GM10266 (cell line): ENCODE data around the gene SENP8.
"Not testable (repeated sequence)": the region's sequence is repeated elsewhere in the genome, so short reads cannot be mapped to it uniquely, and the experiment has no call there.

ENCODE experiments used
- DNase-seq: peaks from one replicate; pipeline ENCODE4 v3.0.0; 2012; ENCODE audit errors: extremely low spot score
- TF ChIP-seq, protein P1 (sequence below): IDR thresholded peaks from 2 replicates; pipeline ENCODE4 v1.5.1; 2012; ENCODE audit warnings: mild to moderate bottlenecking, low read depth; ENCODE audit not compliant: control insufficient read depth, insufficient read depth; ENCODE audit errors: missing control alignments

Gene SENP8

DNA sequence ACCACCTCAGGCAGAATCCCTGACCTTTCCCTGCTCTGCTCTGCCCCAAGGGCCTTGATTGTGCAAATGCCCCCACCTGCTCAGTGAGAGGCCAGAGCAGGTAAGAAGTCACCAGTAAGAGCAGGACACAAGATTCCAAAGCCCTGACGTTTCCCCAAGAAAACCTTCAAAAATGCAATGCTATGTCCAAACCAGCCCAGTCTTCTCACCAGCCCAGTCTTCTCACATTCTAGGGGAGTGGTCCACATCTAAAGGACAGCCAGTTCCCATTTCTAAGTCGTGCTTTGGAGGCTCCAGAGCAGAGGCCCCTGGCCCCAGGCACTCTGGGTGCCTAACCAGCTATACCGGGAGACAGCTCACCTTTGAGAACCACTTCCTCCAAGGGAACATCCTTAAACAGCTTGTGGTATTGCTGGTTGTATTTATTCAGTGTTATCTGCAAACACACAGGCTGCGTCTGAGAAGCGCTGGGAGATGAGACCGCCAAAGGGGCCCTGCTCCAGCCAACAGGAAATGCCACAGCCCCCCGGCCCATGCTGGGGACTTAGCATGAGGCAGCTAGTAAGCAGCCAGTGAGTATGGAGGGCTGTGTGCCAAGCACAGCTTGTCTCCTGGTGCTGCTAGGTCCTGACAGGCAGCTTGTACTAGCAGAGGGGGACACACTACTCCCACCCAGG lies 50.1 kb downstream of the SENP8 start:
- TF ChIP-seq, protein P1, sequence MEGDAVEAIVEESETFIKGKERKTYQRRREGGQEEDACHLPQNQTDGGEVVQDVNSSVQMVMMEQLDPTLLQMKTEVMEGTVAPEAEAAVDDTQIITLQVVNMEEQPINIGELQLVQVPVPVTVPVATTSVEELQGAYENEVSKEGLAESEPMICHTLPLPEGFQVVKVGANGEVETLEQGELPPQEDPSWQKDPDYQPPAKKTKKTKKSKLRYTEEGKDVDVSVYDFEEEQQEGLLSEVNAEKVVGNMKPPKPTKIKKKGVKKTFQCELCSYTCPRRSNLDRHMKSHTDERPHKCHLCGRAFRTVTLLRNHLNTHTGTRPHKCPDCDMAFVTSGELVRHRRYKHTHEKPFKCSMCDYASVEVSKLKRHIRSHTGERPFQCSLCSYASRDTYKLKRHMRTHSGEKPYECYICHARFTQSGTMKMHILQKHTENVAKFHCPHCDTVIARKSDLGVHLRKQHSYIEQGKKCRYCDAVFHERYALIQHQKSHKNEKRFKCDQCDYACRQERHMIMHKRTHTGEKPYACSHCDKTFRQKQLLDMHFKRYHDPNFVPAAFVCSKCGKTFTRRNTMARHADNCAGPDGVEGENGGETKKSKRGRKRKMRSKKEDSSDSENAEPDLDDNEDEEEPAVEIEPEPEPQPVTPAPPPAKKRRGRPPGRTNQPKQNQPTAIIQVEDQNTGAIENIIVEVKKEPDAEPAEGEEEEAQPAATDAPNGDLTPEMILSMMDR, result no peak

GRCh38 chr15:72168808-72169190 lies 50.6 kb downstream of the SENP8 start:
- no peak for DNase-seq
- TF ChIP-seq, protein P1, result no peak

More for the DNA sequence above, 50.1 kb downstream of the SENP8 start:
- DNase-seq, result no peak

DNA sequence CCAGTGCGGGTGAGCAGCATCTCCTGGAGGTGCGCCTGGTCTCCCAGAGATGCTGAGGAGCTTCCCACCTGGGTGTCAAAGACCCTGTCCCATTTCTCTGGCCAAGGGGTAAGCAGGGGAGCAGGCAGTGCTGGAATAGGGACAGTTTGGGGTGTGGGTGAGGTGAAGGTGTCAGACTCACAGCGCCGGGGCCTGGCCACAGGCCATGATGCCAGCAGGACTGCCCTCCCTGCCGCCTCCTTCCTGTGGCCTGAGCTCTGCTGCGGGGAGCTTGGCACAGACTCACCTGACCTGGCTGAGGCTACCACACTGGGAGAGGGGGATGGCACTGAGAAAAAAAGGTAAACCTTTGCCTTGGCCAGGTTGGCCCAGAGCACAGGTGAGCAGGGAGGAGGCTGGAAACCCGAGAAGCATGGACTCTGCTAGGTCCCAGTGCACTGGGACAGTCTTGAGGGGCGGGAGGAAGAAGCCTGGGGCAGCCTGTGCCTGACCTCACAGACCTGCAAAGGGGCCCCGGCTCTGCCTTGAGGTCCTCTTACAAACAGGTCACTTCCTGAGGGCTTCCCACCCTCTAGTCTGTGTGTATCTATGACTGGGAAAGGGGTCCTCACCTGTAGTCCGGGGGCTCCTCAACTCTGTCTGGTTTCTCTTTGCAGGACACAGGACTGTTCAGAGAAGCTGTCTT lies 51.2 kb downstream of the SENP8 start:
- TF ChIP-seq, protein P1, result no peak
- DNase-seq, result no peak

GRCh38 chr15:72169921-72170611 lies 51.9 kb downstream of the SENP8 start:
- DNase-seq, result no peak
- TF ChIP-seq, protein P1, result no peak

DNA sequence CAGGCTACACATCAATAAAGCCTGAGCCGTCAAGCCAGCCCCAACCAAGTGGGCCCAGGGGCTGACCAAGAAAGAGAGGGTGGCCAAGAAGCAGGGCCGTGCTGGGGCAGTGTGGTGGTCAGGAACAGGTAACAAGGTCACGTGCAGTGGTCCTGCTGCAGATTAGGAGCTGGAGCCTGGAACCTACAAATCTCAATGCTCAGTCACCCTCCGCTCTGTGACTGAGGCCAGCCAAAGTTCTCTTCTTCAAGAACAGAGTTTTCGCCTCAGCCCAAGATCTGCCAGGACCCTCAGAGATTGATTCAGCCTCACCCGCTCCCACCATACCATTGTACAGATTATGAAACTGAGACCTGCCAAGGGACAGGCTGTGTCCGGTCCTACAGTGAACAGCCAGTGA lies 52.5 kb downstream of the SENP8 start:
- no peak for DNase-seq
- TF ChIP-seq, protein P1, result no peak

GRCh38 chr15:72171978-72172377 lies 53.8 kb downstream of the SENP8 start:
- not testable (repeated sequence) for DNase-seq

DNA sequence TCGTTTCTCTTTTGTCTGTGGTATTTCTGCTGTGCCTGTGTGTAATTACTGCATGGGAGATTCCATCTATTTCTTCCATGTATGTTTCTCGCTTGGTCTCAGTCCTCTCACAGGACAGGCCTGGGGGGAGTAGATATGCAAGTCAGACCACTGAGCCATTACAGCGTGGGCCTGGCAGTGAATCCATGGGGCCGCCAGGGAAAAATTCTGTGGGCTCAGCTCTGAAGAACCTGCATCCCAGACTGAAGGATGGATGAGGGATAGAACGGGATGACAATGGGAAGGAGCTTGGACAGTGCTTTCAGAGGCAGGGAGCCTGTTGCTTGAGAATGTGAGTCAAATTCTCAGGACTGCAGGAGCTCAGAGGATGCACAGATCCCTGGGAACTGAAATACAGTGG lies 54.6 kb downstream of the SENP8 start:
- no peak for DNase-seq
- TF ChIP-seq, protein P1, result no peak
